IPS-NIHi7 (cell line): ENCODE results near the gene PAPPA.

Experiments
- DNase-seq: peaks from one replicate; pipeline ENCODE4 v3.0.0; 2012; ENCODE audit warnings: mixed read lengths; ENCODE audit errors: extremely low spot score

Gene PAPPA

DNA sequence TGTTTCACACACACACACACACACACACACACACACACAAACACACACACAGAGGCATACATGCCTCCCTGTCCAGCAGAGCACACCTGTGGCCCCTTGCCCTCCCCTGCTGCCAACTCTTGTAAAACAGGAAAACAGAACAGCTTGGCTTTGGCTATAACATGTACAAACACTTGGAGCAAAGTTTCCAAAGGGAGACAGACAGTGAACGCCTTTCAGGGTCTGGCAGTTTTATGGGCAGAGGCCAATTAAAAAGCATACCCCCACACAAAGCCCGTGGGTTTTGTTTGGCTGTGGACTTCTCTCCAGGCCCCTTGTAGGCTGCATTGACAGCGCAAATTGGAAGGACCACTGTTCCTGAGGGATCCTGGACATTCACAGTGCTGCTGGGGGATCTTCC is 265.6 kb downstream of the PAPPA start:
- no peak for DNase-seq

DNA sequence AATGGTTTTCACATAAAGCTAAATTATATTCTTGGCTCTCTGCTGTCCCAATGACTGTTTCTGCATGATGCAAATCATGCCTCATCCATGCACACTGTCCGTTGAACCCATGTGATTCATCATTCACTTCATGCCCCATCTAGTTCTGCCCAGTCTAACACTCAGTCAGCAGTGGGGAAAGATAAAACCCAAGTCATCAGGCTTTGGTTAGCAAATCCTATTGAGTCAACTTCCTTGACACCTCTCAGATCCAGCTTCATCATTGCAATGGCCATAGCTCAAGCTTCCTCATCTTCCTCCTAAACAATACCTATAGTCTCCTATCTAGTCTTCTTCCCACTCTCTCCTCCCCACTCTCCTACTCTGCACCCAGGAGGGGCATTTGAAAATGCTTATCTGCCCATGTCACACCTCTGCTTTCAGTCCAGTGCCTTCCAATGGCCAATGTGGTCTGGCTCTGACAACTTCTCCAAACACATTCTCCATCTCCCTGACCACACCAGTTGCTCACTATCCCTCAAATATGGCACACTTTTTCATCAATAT is 267.5 kb downstream of the PAPPA start:
- no peak for DNase-seq

DNA sequence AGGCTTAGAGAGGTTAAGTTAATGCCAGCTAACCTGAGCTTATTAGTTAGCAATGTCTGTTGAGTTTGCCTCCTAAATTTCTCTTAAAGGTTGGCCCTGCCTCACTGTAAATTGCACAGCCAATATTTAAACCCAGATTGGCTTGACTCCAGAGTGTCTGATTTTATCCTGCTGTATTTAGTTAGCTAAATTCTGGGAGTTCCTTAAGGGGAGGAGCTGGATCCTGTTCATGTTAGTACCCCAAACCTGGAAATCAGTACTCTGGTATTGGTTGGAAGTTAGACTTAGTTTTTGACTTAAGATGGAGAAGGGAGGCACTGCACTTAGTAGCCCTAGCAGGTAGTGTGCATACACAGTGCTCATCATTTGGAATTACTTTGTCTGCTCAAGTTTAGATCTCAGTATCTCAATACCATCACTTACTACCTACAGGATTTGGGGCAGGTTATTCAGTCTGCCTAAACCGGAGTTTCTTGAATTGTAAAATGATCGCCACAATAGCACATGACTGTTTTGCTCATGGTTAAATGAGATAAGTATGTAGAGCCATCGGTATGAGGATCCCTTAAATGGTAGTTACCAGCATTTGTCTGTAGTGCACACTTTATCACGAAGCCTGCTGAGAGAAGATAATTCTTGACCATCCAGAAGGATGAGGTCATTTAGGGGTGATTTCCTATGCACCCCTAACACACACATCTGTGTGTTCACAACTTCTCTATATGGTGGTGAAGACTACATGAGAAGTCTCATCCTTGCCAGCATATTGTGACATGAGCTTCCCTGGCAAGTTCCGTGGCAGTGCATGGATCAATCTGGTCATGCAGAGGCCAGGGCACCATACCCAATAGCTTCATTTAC is 268.8 kb downstream of the PAPPA start:
- DNase-seq: no peak

DNA sequence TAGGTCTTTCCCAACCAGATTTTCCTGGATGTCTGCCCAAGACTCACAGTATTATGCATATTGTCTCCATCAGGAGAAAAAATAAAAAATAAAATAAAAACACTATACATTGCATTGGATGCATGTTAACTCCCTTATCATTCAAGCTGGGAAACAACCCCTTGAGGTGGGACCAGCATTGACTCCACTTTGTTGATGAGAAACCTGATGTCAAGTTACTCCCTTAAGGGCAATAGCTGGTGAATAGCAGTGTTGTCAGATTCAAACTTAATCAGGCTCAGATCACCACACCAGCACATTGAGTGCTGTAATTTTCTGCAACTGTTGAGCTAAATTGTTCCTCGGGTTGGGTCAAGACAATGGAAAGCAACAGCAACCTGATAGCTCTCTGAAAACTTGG is 269.6 kb downstream of the PAPPA start:
- DNase-seq: no peak

DNA sequence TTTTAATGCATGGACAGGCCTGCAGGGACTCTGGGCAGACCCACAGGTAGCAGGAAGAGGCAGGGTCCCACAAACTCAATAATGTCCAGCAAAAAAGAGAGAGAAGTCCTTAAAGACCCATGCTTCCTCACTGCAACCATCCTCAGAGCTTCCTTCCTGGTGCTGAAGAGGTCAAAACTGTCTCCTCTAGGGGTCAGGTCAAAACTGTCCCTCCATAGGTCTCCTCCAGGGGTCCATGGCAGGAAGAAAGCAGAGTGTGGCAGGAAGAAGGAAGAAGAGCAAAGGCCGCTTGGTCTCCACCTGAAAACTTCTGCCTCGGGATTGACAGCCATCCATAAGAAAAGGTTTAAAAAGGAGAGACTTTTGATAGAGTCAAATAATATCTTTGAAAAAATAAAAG is 271.7 kb downstream of the PAPPA start:
- no peak for DNase-seq

GRCh38 chr9:116430849-116431248 is 277.3 kb downstream of the PAPPA start:
- no peak for DNase-seq

DNA sequence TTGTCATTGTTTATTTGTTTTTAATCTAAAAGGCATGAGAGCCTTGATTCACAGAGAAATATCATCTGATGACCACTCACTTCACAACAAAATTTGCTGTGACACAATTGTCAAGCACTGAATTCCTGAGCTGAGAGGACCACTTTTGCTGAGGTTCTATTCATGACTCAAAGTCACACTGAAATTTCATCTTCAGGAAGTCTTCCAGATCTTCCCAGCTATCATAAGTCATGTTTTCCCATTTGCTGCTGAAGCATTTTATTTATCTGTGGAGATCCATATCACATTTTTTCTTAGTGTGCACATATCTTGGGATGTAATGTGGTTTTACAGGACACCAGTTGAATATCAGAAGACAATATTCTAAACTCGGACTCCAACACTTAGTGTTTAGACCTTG is 278.5 kb downstream of the PAPPA start:
- DNase-seq: no peak

- DNase-seq: no peak
Observed at GRCh38 chr9:116434314-116434713, 280.7 kb downstream of the PAPPA start.

GRCh38 chr9:116435706-116436105 is 282.1 kb downstream of the PAPPA start:
- DNase-seq: no peak

DNA sequence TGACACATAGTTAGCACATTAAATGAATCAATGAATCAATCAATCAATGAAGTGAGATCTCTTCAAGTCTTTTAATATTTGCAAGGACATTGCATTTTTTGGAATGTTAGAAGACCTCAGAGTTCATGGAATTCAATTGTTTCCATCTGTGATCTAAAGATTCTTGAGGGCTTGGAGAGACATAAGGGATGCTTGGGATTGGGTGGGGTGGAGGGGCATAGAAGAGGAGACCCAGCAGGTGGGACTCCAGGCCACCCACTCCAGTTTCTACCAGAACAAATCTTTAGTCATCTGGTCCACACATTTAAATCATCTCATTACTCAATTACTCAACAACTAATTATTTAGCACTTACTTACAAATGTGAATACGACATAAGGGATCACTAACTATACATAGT is 282.5 kb downstream of the PAPPA start:
- no peak for DNase-seq

GRCh38 chr9:116437411-116438370 is 284.1 kb downstream of the PAPPA start:
- DNase-seq: no peak

GRCh38 chr9:116442528-116442927 is 288.9 kb downstream of the PAPPA start:
- no peak for DNase-seq

GRCh38 chr9:116447934-116448333 is 294.3 kb downstream of the PAPPA start:
- DNase-seq: no peak

DNA sequence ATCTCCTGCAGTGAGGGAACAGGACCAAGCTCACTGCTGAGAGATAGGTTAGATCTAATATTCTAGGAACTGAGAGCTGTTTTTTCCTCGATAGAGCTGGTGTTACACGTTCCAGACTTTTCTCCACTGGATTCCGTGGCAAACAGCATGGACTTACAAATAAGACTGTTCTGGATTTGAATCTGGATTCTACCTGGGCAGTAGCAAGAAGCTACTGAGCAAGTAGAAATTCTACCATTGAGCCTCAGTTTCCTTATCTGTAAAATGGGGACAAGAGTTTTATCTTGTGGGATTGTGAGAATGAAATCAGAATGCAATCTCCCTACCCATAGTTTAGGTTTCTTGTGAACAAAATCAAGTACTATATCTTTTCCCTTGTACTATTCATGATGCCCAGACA is 294.8 kb downstream of the PAPPA start:
- DNase-seq: no peak

- DNase-seq: no peak
Observed at GRCh38 chr9:116449949-116450348, 296.4 kb downstream of the PAPPA start.

GRCh38 chr9:116450378-116451139 is 297.0 kb downstream of the PAPPA start:
- DNase-seq: no peak

GRCh38 chr9:116451500-116452115 is 298.0 kb downstream of the PAPPA start:
- DNase-seq: no peak
